KOPT-K1 (cell line): Measurements from ENCODE around the gene TMBIM1.

ENCODE experiments used
- H3K27ac ChIP-seq: fragments of 200-600 bp; sonication (generic); 2 replicates; pipeline ENCODE4 v1.5.1; 2016; ENCODE audit warnings: antibody characterized with exemption, mild to moderate bottlenecking, low read depth, low read length; ENCODE audit not compliant: poor library complexity, severe bottlenecking
- H3K36me3 ChIP-seq: fragments of 200-600 bp; sonication (generic); 2 replicates; pipeline ENCODE4 v1.5.1; 2017; ENCODE audit warnings: antibody characterized with exemption, mild to moderate bottlenecking, low read length, moderate library complexity; ENCODE audit not compliant: insufficient read depth
- H3K9me3 ChIP-seq: fragments of 200-600 bp; sonication (generic); 2 replicates; pipeline ENCODE4 v1.5.1; 2017; ENCODE audit warnings: antibody characterized with exemption, low read length, mild to moderate bottlenecking; ENCODE audit not compliant: insufficient read depth, poor library complexity, severe bottlenecking

Gene TMBIM1

GRCh38 chr2:218238887-218239286 lies 53.4 kb downstream of the TMBIM1 start:
- H3K27ac ChIP-seq: no peak overlapping the region
- H3K36me3 ChIP-seq: peaks cover 100% of the 10 kb centered on the region
- H3K9me3 ChIP-seq: no peaks in the 10 kb centered on the region

GRCh38 chr2:218236829-218237228 lies 55.5 kb downstream of the TMBIM1 start:
- H3K27ac ChIP-seq: no peak overlapping the region
- no peaks in the 10 kb centered on the region for H3K9me3 ChIP-seq
- peaks cover 100% of the 10 kb centered on the region for H3K36me3 ChIP-seq

DNA sequence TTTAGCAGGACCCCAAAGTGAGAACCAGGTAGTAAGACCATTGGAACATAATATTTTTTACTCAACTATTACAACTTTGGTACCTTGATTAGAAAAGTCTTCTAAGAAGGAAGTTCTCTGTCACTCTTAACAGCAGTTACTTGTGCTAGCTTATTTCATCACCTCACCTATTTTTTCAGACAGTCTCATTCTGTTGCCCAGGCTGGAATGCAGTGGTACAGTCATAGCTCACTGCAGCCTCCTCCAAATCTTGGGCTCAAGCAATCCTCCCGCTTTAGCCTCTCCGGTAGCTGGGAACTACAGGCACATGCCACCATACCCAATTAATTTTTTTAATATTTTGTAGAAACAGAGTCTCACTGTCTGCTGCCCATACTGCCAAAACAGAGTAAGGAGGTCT lies 57.3 kb downstream of the TMBIM1 start:
- Histone ChIP-seq H3K9me3 (no peaks in the 10 kb centered on the region), H3K36me3 (peaks cover 100% of the 10 kb centered on the region), H3K27ac (no peak overlapping the region)

- Histone ChIP-seq H3K9me3 (no peaks in the 10 kb centered on the region), H3K36me3 (peaks cover 100% of the 10 kb centered on the region), H3K27ac (no peak overlapping the region)
Measured at GRCh38 chr2:218234521-218234920, 57.8 kb downstream of the TMBIM1 start.

- H3K36me3 ChIP-seq: peaks cover 98% of the 10 kb centered on the region
- H3K9me3 ChIP-seq: no peaks in the 10 kb centered on the region
- no peak overlapping the region for H3K27ac ChIP-seq
Measured at GRCh38 chr2:218233543-218233942, 58.8 kb downstream of the TMBIM1 start.

GRCh38 chr2:218230882-218231281 lies 61.4 kb downstream of the TMBIM1 start:
- H3K36me3 ChIP-seq: peaks cover 98% of the 10 kb centered on the region
- H3K9me3 ChIP-seq: no peaks in the 10 kb centered on the region
- no peak overlapping the region for H3K27ac ChIP-seq

DNA sequence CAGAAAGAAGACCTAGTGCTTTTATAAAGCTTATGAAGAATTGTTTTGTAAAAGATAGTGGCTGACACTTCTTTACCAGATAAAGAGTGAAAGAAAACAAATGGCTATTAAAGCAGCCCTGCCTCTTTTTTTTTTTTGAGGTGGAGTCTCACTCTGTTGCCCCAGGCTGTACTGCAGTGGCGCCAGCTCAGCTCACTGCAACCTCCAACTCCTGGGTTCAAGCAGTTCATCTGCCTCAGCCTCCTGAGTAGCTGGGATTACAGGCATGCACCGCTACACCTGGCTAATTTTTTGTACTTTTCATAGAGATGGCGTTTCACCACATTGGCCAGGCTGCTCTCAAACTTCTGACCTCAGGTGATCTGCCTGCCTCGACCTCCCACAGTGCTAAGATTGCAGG lies 62.5 kb downstream of the TMBIM1 start:
- peaks cover 98% of the 10 kb centered on the region for H3K36me3 ChIP-seq
- H3K27ac ChIP-seq: peak overlapping the region; percentile 75
- no peaks in the 10 kb centered on the region for H3K9me3 ChIP-seq

- Histone ChIP-seq H3K36me3 (peaks cover 98% of the 10 kb centered on the region), H3K27ac (peak overlapping the region; percentile 75), H3K9me3 (no peaks in the 10 kb centered on the region)
Measured at GRCh38 chr2:218229239-218229638, 63.1 kb downstream of the TMBIM1 start.

GRCh38 chr2:218228366-218229090 lies 63.8 kb downstream of the TMBIM1 start:
- Histone ChIP-seq H3K9me3 (no peaks in the 10 kb centered on the region), H3K36me3 (peaks cover 98% of the 10 kb centered on the region), H3K27ac (peak overlapping the region; percentile 75)

- H3K9me3 ChIP-seq: no peaks in the 10 kb centered on the region
- no peak overlapping the region for H3K27ac ChIP-seq
- H3K36me3 ChIP-seq: peaks cover 95% of the 10 kb centered on the region
Measured at GRCh38 chr2:218226903-218227302, 65.4 kb downstream of the TMBIM1 start.
